ENCODE measurements around the gene CES4A.
A peak's percentile ranks its signal among the peaks of the same experiment; 100 is the strongest.

DNA sequence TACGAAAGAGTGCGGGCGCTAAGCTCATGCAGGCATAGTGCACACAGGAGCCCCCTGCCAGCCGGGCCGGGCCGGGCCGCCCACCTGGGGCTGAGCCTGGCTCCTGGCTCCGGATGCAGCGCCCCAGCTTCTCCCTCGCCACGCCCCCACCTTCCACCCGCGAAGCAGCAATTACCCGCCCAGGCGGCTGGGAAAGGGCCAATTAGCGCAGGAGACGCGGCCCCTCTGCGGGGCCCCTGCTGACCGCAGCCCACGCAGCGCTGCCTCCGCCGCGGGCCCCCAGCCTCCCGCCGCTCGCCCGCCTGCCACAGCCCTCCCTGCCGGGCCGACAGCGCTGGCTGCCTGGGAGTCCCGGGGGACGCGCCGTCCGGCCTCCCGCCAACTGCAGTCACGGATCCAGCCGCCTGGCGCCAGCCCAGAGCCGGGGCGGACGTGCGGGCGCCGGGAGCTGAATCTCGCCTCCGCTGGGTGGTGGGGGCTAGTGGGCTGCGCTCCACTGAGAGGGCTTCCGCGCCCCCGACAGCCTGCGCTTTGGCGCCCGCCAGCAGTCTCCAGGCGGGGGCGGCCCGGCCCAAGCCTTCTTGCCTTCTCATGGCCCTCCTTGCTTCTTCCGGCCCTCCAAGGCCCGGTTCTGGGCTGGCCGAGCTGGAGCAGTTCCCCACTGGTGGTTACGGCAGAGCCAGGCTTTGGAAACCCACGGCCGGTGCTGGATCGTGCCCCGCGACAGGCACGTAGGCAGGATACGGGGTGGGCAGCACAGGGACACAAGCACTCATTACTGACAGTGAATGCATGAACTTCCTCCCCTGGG lies 25.6 kb downstream of the CES4A start:
- TF ChIP-seq, protein P1, sequence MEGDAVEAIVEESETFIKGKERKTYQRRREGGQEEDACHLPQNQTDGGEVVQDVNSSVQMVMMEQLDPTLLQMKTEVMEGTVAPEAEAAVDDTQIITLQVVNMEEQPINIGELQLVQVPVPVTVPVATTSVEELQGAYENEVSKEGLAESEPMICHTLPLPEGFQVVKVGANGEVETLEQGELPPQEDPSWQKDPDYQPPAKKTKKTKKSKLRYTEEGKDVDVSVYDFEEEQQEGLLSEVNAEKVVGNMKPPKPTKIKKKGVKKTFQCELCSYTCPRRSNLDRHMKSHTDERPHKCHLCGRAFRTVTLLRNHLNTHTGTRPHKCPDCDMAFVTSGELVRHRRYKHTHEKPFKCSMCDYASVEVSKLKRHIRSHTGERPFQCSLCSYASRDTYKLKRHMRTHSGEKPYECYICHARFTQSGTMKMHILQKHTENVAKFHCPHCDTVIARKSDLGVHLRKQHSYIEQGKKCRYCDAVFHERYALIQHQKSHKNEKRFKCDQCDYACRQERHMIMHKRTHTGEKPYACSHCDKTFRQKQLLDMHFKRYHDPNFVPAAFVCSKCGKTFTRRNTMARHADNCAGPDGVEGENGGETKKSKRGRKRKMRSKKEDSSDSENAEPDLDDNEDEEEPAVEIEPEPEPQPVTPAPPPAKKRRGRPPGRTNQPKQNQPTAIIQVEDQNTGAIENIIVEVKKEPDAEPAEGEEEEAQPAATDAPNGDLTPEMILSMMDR (IDR thresholded peaks at IDR 0.05): peak in 4 of 5 experiments; percentile 6 to 70 (median 25)
- TF ChIP-seq POLR2A (IDR thresholded peaks at IDR 0.05): peak in 1 of 2 donors; percentile 39

Measured in tibial nerve (tissue), 3 donors.